Activated CD4-positive, alpha-beta T cell treated with anti-CD3 and anti-CD28 coated beads, Interleukin-2, amount 10 ng/mL, durations not matched to agents 7 days and 5 days (primary cell): Measurements from ENCODE around the gene ICOS. TPM values are rescaled to one million over a fixed set of nuclear protein-coding genes. Genes with fewer than 3 reads are reported as not detected.
"Not testable (repeated sequence)": the region's sequence is repeated elsewhere in the genome, so short reads cannot be mapped to it uniquely, and the experiment has no call there.

Experiments
- CTCF ChIA-PET: fragments of 350-600 bp; sonication (Branson Sonifier 250); formaldehyde crosslinking; loops from one replicate; lab custom pipeline; 2021; ENCODE audit warnings: antibody characterized with exemption; lab: Charles Lee
- POLR2A ChIA-PET: fragments of 350-600 bp; sonication (Branson Sonifier 250); formaldehyde crosslinking; loops from one replicate; lab custom pipeline; 2021; ENCODE audit warnings: antibody characterized with exemption; lab: Charles Lee
- DNase-seq: peaks from one replicate; pipeline ENCODE4 v3.0.0-alpha.2; 2020
- H3K27ac Mint-ChIP-seq: one replicate; pipeline ENCODE4 v1.8.0; 2021; ENCODE audit warnings: mild to moderate bottlenecking, moderate library complexity, mixed read lengths
- H3K27me3 Mint-ChIP-seq: one replicate; pipeline ENCODE4 v1.8.0; 2021; ENCODE audit warnings: mixed read lengths
- H3K36me3 Mint-ChIP-seq: one replicate; pipeline ENCODE4 v1.8.0; 2021; ENCODE audit warnings: low read depth, mixed read lengths
- H3K4me1 Mint-ChIP-seq: one replicate; pipeline ENCODE4 v1.8.0; 2021; ENCODE audit warnings: mixed read lengths
- H3K4me3 Mint-ChIP-seq: one replicate; pipeline ENCODE4 v1.8.0; 2021; ENCODE audit warnings: mild to moderate bottlenecking, moderate library complexity, mixed read lengths
- H3K9me3 Mint-ChIP-seq: one replicate; pipeline ENCODE4 v1.8.0; 2021; ENCODE audit warnings: mixed read lengths
- total RNA-seq, 2 experiments: library from RNA; stranded (reverse); gene quantifications; one replicate each; pipeline ENCODE4 v1.2.3, GENCODE V29; 2021

Gene ICOS
- total RNA-seq, 2 experiments from 2014 or later, result 52.0 to 63.6 TPM

DNA sequence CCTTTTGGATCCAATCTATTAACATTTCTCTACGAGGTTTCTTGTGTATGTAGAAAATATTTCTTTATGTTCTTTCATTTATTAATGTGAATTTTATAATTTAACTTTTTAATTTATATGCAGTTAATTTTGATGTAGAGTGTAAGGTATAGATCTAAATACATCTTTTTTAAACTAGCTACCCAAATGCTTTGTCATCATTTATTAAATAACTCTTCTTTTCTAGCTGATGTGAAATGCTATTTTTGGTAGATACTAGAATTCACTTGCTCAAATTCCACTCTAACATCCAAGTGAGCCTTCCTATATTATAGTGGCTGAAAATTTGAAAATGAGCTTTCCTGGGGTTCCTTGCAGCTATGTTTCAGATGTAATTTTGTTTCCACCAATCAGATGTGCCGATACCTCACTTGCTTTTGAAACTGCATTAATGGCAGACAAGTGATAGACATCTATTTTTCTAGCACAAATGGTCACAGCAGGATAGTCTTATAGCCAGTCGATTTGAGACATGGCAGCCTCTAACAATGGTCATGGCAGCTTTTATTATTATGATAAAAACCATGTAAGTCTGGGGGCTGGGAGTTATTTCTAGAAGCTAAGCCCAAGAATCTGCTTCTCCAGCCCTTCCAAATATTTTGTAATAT is 10.9 kb upstream of the ICOS start:
- Mint-ChIP-seq H3K4me3 (no peak overlapping the region), H3K4me1 (peaks cover 4% of the 10 kb centered on the region), H3K9me3 (no peaks in the 10 kb centered on the region), H3K27me3 (peaks cover 6% of the 10 kb centered on the region), H3K36me3 (no peaks in the 10 kb centered on the region), H3K27ac (no peak overlapping the region)
- CTCF ChIA-PET, result interaction anchor here (1.1 kb wide), 1 partner anchor 26 kb away, joined by 3 read pairs; no protein-coding TSS in a partner anchor
- POLR2A ChIA-PET, result no interaction called here
- no peak for DNase-seq

GRCh38 chr2:203928849-203929248 is 7.7 kb upstream of the ICOS start:
- Mint-ChIP-seq H3K36me3 (peaks cover 8% of the 10 kb centered on the region), H3K4me3 (no peak overlapping the region), H3K27me3 (peaks cover 4% of the 10 kb centered on the region), H3K9me3 (peaks cover 3% of the 10 kb centered on the region), H3K4me1 (peaks cover 24% of the 10 kb centered on the region), H3K27ac (no peak overlapping the region)
- ChIA-PET POLR2A (no interaction called here), CTCF (interaction anchor here (0.5 to 1.3 kb wide), 5 partner anchors 8 to 96 kb away, joined by 3 to 5 read pairs (median 3); no protein-coding TSS in a partner anchor)
- no peak for DNase-seq

GRCh38 chr2:203931262-203931661 is 5.3 kb upstream of the ICOS start:
- DNase-seq, H3K9me3 Mint-ChIP-seq, H3K27me3 Mint-ChIP-seq, H3K4me3 Mint-ChIP-seq, POLR2A ChIA-PET, H3K36me3 Mint-ChIP-seq: not testable (repeated sequence)
- peak overlapping the region; percentile 22 for H3K27ac Mint-ChIP-seq
- CTCF ChIA-PET, result interaction anchor here (0.6 kb wide), 1 partner anchor 44 kb away, joined by 5 read pairs; no protein-coding TSS in a partner anchor
- H3K4me1 Mint-ChIP-seq, result peaks cover 45% of the 10 kb centered on the region

DNA sequence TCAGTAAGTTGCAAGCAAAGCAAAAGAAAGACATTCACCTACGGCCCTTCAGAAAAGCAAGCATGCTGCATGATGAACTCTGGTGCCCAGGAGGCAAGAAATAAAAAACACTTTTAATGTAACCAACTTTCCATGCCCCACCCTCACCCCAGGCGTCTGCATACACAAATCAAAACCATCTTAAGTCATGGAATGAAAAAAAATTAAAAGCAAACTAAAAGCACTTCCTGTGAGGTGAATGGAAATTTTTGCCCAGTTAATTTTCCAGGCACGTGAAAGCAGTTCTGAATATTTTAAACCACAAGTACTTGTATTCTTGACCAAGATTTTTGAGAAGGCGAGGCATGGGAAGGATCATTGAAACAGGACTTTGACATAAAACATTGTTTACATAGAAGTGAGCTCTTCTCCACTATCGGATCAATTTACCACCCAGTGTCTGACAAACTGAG is 2.5 kb upstream of the ICOS start:
- peak; percentile 60 for DNase-seq
- H3K4me3 Mint-ChIP-seq, result peak overlapping the region; percentile 63
- ChIA-PET CTCF (interaction anchor here (0.7 to 2.2 kb wide), 5 partner anchors 16 to 1958 kb away, joined by 3 to 7 read pairs (median 4); no protein-coding TSS in a partner anchor), POLR2A (no interaction called here)
- peak overlapping the region; percentile 91 for H3K27ac Mint-ChIP-seq
- H3K4me1 Mint-ChIP-seq, result peaks cover 45% of the 10 kb centered on the region
- no peaks in the 10 kb centered on the region for H3K27me3 Mint-ChIP-seq
- peaks cover 28% of the 10 kb centered on the region for H3K36me3 Mint-ChIP-seq
- peaks cover 3% of the 10 kb centered on the region for H3K9me3 Mint-ChIP-seq

DNA sequence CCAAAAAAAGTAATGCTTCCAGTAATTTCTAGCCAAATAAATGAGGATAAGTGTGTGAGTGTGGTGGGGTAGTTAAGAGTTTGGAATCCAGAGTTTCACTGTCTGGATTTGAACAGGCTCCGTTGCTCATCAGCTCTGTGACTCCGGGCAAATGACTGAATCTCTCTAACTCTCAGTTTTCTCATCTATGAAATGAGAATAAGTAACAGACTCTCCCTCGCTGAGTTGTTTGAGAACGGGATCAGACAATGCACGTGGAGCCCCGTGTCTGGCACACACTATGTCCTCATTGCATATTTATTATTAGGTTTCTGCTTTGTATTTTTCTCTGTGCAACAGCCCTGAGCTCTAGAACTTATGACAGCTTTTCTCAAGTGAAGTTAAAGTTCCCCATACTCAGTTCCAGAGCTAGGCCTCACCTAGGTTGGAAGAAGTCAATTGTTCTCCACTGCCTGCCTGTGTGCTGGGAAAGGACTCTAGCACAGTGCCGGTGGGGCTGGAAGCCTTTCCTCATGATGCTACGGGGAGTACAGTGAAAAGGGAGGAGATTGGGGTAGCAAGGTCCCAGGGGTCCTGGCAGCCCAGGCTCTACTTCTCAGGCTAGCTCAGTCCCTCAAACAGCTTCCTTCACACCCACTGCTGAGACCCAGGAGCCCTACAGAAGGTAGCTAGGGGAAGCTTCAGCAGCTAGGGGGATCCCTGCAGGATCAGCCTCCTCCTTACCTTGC is 1.7 kb upstream of the ICOS start:
- DNase-seq, result no peak
- H3K36me3 Mint-ChIP-seq, result peaks cover 37% of the 10 kb centered on the region

DNA sequence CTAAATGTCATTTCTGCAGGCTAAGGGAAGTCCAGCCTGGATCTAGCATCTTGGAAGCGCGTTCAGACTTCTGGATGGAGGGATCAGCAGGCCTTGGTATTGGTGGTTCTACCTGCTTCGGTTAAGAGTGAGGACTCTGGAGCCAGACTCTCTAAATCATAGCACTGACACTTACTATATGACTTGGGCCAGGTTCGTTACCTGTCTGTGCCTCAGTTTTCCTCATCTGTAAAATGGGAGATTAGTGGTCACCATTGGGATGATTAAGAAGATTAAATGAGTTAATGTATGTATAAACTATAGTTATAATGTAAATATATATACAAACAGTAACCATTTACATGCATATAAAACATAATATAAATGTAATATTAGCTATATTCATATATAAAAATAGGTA is 995 bp upstream of the ICOS start:
- POLR2A ChIA-PET, result no interaction called here
- H3K27me3 Mint-ChIP-seq, result no peaks in the 10 kb centered on the region

More for the DNA sequence above, 1.7 kb upstream of the ICOS start:
- Mint-ChIP-seq H3K4me3 (peak overlapping the region; percentile 63), H3K27ac (peak overlapping the region; percentile 91), H3K27me3 (no peaks in the 10 kb centered on the region), H3K4me1 (peaks cover 46% of the 10 kb centered on the region), H3K9me3 (peaks cover 3% of the 10 kb centered on the region)
- POLR2A ChIA-PET, result interaction anchor here (0.6 kb wide), 1 partner anchor 228 kb away, joined by 7 read pairs; no protein-coding TSS in a partner anchor
- CTCF ChIA-PET, result interaction anchor here (1.0 to 2.2 kb wide), 8 partner anchors 10 to 63 kb away, joined by 3 to 7 read pairs (median 4); no protein-coding TSS in a partner anchor

GRCh38 chr2:203936949-203937348 is 386 bp downstream of the ICOS start:
- Mint-ChIP-seq H3K4me3 (peak overlapping the region; percentile 90), H3K4me1 (peaks cover 59% of the 10 kb centered on the region), H3K36me3 (peaks cover 52% of the 10 kb centered on the region), H3K9me3 (no peaks in the 10 kb centered on the region), H3K27ac (peak overlapping the region; percentile 93), H3K27me3 (no peaks in the 10 kb centered on the region)
- POLR2A ChIA-PET, result no interaction called here
- CTCF ChIA-PET, result interaction anchor here (1.9 kb wide), 1 partner anchor 22 kb away, joined by 3 read pairs; no protein-coding TSS in a partner anchor
- DNase-seq, result no peak

More for the DNA sequence above, 995 bp upstream of the ICOS start:
- Mint-ChIP-seq H3K36me3 (peaks cover 43% of the 10 kb centered on the region), H3K4me1 (peaks cover 52% of the 10 kb centered on the region), H3K27ac (peak overlapping the region; percentile 91), H3K9me3 (peaks cover 3% of the 10 kb centered on the region), H3K4me3 (no peak overlapping the region)
- CTCF ChIA-PET, result interaction anchor here (0.9 to 2.2 kb wide), 7 partner anchors 9 to 123 kb away, joined by 3 to 7 read pairs (median 4); no protein-coding TSS in a partner anchor
- no peak for DNase-seq

- H3K27ac Mint-ChIP-seq, result peak overlapping the region; percentile 86
- no peaks in the 10 kb centered on the region for H3K9me3 Mint-ChIP-seq
- peaks cover 61% of the 10 kb centered on the region for H3K4me1 Mint-ChIP-seq
- no peaks in the 10 kb centered on the region for H3K27me3 Mint-ChIP-seq
- CTCF ChIA-PET, result interaction anchor here (0.5 to 1.0 kb wide), 3 partner anchors 20 to 339 kb away, joined by 3 to 4 read pairs (median 3); no protein-coding TSS in a partner anchor
- DNase-seq, result no peak
- POLR2A ChIA-PET, result no interaction called here
- H3K4me3 Mint-ChIP-seq, result peak overlapping the region; percentile 90
- H3K36me3 Mint-ChIP-seq, result peaks cover 59% of the 10 kb centered on the region
Measured at GRCh38 chr2:203937788-203938187, 1.2 kb downstream of the ICOS start.

DNA sequence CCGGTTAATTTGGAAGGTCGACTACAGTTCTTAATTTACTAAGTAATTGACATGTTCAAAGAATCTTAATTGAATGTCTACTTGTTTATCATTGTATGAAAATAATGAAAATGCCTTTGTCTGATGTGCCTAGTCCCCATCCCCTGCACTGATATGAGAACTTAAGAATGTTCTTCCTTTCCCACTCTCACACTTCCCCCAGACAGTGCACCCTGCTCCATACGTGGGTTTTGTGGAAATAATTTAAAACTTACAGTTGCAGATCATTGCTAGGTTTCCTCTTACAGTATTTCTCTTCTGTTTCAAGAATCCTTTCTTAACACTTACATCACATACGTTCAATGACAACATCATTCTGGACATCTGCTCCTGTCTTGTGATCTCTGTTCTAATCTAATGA is 3.5 kb downstream of the ICOS start:
- Mint-ChIP-seq H3K27ac (peak overlapping the region; percentile 86), H3K9me3 (peaks cover 4% of the 10 kb centered on the region), H3K4me3 (peak overlapping the region; percentile 90), H3K36me3 (peaks cover 76% of the 10 kb centered on the region), H3K27me3 (no peaks in the 10 kb centered on the region), H3K4me1 (peaks cover 62% of the 10 kb centered on the region)
- ChIA-PET POLR2A (no interaction called here), CTCF (no interaction called here)
- no peak for DNase-seq

DNA sequence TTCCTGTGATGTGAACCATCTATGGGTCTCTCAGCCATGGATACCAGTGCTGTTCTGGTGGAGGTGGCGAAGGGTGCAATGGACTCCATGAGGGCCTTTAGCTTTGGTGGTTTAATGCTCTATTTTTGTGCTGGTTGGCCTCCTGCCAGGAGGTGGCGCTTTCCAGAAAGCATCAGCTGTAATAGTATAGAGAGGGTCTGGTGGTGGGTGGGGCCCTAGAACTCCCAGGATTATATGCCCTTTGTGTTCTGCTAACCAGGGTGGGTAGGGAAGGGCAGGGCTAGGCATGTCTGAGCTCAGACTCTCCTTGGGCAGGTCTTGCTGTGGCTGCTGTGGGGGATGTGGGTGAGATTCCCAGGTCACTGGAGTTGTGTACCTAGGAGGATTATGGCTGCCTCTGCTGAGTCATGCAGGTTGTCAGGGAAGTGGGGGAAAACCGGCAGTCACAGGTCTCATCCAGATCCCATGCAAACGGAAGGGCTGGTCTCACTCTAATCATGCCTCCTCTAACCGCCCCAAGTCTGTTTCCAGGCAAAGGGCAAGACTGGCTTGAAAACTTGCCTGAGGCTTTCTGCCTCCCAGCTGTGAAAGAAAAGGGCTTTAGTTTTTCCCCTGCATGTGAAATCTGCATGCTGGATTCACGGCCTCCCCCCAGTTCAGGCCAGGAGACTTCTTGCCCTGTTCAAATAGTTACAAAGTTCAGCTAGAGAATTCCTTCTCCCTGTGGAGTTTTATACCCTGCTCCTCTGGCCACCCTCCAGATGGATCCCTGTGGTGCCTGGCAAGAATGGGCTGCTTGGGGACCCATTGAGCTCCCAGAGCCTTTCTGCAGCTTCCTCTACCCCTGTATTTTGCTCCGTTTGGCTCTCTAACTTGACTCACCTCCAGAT is 7.2 kb downstream of the ICOS start:
- peaks cover 83% of the 10 kb centered on the region for H3K4me1 Mint-ChIP-seq
- H3K27ac Mint-ChIP-seq, result peak overlapping the region; percentile 79
- not testable (repeated sequence) for DNase-seq, H3K9me3 Mint-ChIP-seq, H3K27me3 Mint-ChIP-seq
- peak overlapping the region; percentile 28 for H3K4me3 Mint-ChIP-seq
- ChIA-PET POLR2A (interaction anchor here (0.6 kb wide), 1 partner anchor 167 kb away, joined by 3 read pairs; no protein-coding TSS in a partner anchor), CTCF (interaction anchor here (0.9 to 2.7 kb wide), 7 partner anchors 9 to 1657 kb away, joined by 3 to 10 read pairs (median 3); no protein-coding TSS in a partner anchor)
- H3K36me3 Mint-ChIP-seq, result peaks cover 87% of the 10 kb centered on the region

DNA sequence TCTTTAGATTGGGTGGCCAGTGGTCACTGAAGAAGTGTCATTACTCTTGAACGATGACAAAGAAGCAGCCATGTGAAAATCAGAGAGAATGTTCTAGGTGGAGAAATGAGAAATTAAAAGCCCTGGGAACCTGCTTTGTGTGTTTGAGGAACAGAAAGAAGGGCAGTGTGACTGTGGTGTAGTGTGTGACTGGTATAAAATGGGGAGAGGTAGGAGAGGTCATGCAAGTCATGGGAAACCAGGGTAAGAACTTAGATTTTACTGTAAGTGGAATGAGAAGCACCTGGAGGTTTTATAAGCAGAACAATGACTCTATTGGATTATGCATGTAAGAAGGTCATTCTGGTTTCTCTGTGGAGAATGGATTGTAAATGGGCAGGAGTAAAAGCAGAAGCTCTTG is 12.2 kb downstream of the ICOS start:
- Mint-ChIP-seq H3K27ac (peak overlapping the region; percentile 82), H3K9me3 (peaks cover 3% of the 10 kb centered on the region), H3K36me3 (peaks cover 67% of the 10 kb centered on the region), H3K4me3 (peak overlapping the region; percentile 9), H3K27me3 (no peaks in the 10 kb centered on the region), H3K4me1 (peaks cover 93% of the 10 kb centered on the region)
- no peak for DNase-seq
- POLR2A ChIA-PET, result no interaction called here
- CTCF ChIA-PET, result interaction anchor here (0.6 to 1.6 kb wide), 2 partner anchors 14 to 768 kb away, joined by 4 to 5 read pairs; no protein-coding TSS in a partner anchor
